ENCODE results near the gene ZNF280B. TPM values are rescaled to one million over a fixed set of nuclear protein-coding genes. Genes with fewer than 3 reads are reported as not detected.
A peak's percentile ranks its signal among the peaks of the same experiment; 100 is the strongest.

ZNF280B gene
- total and polyA plus RNA-seq, 2 of the 13 experiments (the other 11 are each of a cell fraction or from before 2014, with no cell fraction given): 3.7 to 3.9 TPM

DNA sequence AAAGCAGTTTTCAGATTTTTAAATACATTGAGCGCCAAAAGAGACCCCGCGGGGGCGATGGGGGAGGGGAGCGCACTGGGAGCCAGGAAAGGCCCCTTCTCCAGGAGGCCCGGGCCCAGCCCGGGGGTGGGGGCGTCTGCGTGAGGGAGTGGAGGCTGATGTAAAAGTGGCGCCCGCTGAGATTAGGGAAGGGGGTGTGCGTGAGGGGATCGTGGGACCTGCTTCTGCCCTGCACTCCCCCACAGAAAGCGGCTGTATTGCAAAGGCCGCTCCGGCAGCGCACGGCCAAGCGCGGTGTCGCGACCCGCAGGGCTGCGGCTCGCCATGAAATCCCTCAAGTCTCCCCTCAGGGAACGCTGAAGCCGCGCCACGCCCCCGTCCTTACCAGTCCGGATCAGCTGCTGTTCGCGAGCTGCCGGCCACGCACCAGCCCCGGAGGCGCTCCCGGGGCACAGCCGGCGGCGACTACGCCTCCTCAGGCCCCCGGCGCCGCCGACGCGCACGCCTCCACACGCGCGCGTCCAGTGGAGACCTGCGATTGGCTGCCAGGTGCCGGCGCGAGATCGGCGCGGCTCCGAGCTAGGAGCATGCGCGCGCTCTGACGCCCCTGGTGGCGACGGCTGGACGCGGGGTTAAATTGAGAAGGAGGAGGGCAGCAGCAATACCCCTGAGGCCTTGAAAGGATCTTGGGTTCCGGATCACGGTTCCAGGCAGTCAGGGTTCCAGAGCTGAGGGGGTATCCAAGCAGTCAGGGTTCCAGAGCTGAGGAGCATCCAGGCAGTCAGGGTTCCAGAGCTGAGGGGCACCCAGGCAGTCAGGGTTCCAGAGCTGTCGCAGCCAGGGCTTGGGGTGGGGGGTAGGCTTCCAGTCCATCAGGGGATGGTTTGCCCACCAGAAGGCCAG, at the start of gene ZNF280B (continued):
- no peak for TF ChIP-seq ZNF24 (IDR thresholded peaks at IDR 0.05)
- TF ChIP-seq, protein P1, sequence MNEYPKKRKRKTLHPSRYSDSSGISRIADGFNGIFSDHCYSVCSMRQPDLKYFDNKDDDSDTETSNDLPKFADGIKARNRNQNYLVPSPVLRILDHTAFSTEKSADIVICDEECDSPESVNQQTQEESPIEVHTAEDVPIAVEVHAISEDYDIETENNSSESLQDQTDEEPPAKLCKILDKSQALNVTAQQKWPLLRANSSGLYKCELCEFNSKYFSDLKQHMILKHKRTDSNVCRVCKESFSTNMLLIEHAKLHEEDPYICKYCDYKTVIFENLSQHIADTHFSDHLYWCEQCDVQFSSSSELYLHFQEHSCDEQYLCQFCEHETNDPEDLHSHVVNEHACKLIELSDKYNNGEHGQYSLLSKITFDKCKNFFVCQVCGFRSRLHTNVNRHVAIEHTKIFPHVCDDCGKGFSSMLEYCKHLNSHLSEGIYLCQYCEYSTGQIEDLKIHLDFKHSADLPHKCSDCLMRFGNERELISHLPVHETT (CRISPR knock-in tag; conservative IDR thresholded peaks at IDR 0.05): no peak
- TF ChIP-seq, protein P2, sequence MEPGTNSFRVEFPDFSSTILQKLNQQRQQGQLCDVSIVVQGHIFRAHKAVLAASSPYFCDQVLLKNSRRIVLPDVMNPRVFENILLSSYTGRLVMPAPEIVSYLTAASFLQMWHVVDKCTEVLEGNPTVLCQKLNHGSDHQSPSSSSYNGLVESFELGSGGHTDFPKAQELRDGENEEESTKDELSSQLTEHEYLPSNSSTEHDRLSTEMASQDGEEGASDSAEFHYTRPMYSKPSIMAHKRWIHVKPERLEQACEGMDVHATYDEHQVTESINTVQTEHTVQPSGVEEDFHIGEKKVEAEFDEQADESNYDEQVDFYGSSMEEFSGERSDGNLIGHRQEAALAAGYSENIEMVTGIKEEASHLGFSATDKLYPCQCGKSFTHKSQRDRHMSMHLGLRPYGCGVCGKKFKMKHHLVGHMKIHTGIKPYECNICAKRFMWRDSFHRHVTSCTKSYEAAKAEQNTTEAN (CRISPR knock-in tag; conservative IDR thresholded peaks at IDR 0.05): no peak
- no peak for TF ChIP-seq JDP2 (CRISPR knock-in tag; IDR thresholded peaks at IDR 0.05; ENCODE audit: borderline replicate concordance)
- TF ChIP-seq, protein P3, sequence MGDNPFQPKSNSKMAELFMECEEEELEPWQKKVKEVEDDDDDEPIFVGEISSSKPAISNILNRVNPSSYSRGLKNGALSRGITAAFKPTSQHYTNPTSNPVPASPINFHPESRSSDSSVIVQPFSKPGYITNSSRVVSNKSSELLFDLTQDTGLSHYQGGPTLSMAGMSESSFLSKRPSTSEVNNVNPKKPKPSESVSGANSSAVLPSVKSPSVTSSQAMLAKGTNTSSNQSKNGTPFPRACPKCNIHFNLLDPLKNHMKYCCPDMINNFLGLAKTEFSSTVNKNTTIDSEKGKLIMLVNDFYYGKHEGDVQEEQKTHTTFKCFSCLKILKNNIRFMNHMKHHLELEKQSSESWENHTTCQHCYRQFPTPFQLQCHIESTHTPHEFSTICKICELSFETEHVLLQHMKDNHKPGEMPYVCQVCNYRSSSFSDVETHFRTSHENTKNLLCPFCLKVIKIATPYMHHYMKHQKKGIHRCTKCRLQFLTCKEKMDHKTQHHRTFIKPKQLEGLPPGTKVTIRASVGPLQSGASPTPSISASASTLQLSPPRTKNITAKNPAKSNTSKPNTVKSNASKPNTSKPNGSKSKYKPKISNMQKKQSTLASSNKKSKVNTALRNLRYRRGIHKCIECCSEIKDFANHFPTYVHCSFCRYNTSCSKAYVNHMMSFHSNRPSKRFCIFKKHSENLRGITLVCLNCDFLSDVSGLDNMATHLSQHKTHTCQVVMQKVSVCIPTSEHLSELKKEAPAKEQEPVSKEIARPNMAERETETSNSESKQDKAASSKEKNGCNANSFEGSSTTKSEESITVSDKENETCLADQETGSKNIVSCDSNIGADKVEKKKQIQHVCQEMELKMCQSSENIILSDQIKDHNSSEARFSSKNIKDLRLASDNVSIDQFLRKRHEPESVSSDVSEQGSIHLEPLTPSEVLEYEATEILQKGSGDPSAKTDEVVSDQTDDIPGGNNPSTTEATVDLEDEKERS (CRISPR knock-in tag; IDR thresholded peaks at IDR 0.05): peak; percentile 58; the same call in 1 of the 2 replicates
- TF ChIP-seq SMARCC2 (IDR thresholded peaks at IDR 0.05): no peak
- TF ChIP-seq, protein P4, sequence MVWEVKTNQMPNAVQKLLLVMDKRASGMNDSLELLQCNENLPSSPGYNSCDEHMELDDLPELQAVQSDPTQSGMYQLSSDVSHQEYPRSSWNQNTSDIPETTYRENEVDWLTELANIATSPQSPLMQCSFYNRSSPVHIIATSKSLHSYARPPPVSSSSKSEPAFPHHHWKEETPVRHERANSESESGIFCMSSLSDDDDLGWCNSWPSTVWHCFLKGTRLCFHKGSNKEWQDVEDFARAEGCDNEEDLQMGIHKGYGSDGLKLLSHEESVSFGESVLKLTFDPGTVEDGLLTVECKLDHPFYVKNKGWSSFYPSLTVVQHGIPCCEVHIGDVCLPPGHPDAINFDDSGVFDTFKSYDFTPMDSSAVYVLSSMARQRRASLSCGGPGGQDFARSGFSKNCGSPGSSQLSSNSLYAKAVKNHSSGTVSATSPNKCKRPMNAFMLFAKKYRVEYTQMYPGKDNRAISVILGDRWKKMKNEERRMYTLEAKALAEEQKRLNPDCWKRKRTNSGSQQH (CRISPR knock-in tag; IDR thresholded peaks at IDR 0.05; ENCODE audit: low read depth): no peak
- TF ChIP-seq ZFY (CRISPR knock-in tag; IDR thresholded peaks at IDR 0.05): peak; percentile 86
- TF ChIP-seq ZC3H4 (CRISPR knock-in tag; IDR thresholded peaks at IDR 0.05; ENCODE audit: borderline replicate concordance): no peak
- TF ChIP-seq ZNF674 (CRISPR knock-in tag; IDR thresholded peaks at IDR 0.05; ENCODE audit: low read depth): no peak
- TF ChIP-seq, protein P5, sequence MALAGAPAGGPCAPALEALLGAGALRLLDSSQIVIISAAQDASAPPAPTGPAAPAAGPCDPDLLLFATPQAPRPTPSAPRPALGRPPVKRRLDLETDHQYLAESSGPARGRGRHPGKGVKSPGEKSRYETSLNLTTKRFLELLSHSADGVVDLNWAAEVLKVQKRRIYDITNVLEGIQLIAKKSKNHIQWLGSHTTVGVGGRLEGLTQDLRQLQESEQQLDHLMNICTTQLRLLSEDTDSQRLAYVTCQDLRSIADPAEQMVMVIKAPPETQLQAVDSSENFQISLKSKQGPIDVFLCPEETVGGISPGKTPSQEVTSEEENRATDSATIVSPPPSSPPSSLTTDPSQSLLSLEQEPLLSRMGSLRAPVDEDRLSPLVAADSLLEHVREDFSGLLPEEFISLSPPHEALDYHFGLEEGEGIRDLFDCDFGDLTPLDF (CRISPR knock-in tag; IDR thresholded peaks at IDR 0.05): peak; percentile 88
- TF ChIP-seq ZNF121 (CRISPR knock-in tag; IDR thresholded peaks at IDR 0.05): no peak
- no peak for TF ChIP-seq TEAD3 (CRISPR knock-in tag; optimal IDR thresholded peaks at IDR 0.05; ENCODE audit: borderline replicate concordance)
- TF ChIP-seq MBD4 (IDR thresholded peaks at IDR 0.05; ENCODE audit: borderline replicate concordance, low read length): no peak
- no peak for TF ChIP-seq EEA1 (CRISPR knock-in tag; IDR thresholded peaks at IDR 0.05; ENCODE audit: borderline replicate concordance)
- no peak for TF ChIP-seq HMG20A (CRISPR knock-in tag; IDR thresholded peaks at IDR 0.05; ENCODE audit: borderline replicate concordance)
- TF ChIP-seq ZNF253 (CRISPR knock-in tag; IDR thresholded peaks at IDR 0.05; ENCODE audit: borderline replicate concordance): no peak
- TF ChIP-seq, protein P6, sequence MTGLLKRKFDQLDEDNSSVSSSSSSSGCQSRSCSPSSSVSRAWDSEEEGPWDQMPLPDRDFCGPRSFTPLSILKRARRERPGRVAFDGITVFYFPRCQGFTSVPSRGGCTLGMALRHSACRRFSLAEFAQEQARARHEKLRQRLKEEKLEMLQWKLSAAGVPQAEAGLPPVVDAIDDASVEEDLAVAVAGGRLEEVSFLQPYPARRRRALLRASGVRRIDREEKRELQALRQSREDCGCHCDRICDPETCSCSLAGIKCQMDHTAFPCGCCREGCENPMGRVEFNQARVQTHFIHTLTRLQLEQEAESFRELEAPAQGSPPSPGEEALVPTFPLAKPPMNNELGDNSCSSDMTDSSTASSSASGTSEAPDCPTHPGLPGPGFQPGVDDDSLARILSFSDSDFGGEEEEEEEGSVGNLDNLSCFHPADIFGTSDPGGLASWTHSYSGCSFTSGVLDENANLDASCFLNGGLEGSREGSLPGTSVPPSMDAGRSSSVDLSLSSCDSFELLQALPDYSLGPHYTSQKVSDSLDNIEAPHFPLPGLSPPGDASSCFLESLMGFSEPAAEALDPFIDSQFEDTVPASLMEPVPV (CRISPR knock-in tag; IDR thresholded peaks at IDR 0.05): 0 out of 2 replicates have a peak, but pooled peaks have one; percentile 85
- TF ChIP-seq NR1H2 (CRISPR knock-in tag; IDR thresholded peaks at IDR 0.05; ENCODE audit: borderline replicate concordance, low read depth): no peak

Measured in HepG2 (cell line).